Activated T-helper 2 cell treated with anti-CD3 and anti-CD28 coated beads, Interferon-gamma antibody, Interleukin-2, Interleukin-4, amounts not matched to agents 10 μg/mL and 5 μg/mL and 100 μg/mL, durations not matched to agents 14 hours and 24 hours and 36 hours (primary cell): ENCODE results near the gene CASZ1. TPM values are rescaled to one million over a fixed set of nuclear protein-coding genes. Genes with fewer than 3 reads are reported as not detected.

Experiments
- DNase-seq: peaks from one replicate; pipeline ENCODE4 v3.0.0; 2021; ENCODE audit warnings: low spot score
- H3K27ac Mint-ChIP-seq: one replicate; pipeline ENCODE4 v1.8.0; 2021; ENCODE audit warnings: mixed read lengths
- H3K27me3 Mint-ChIP-seq: one replicate; pipeline ENCODE4 v1.8.0; 2021; ENCODE audit warnings: low read depth, mixed read lengths
- H3K36me3 Mint-ChIP-seq: one replicate; pipeline ENCODE4 v1.8.0; 2021; ENCODE audit warnings: low read depth, mixed read lengths
- H3K4me1 Mint-ChIP-seq: one replicate; pipeline ENCODE4 v1.8.0; 2021; ENCODE audit warnings: low read depth, mixed read lengths
- H3K4me3 Mint-ChIP-seq: one replicate; pipeline ENCODE4 v1.8.0; 2021; ENCODE audit warnings: low read depth, mild to moderate bottlenecking, moderate library complexity, mixed read lengths
- H3K9me3 Mint-ChIP-seq: one replicate; pipeline ENCODE4 v1.8.0; 2021; ENCODE audit warnings: mixed read lengths
- intact Hi-C: fragments of 100-400 bp; cut with micrococcal nuclease; formaldehyde crosslinking; loops from one replicate; pipeline ENCODE4 v1.15.1; 2023
- total RNA-seq: library from RNA; stranded (reverse); gene quantifications from 2 replicates; pipeline ENCODE4 v1.2.3, GENCODE V29; 2022

CASZ1 gene
- total RNA-seq, 1 donor from 2014 or later, result 9.9 TPM

DNA sequence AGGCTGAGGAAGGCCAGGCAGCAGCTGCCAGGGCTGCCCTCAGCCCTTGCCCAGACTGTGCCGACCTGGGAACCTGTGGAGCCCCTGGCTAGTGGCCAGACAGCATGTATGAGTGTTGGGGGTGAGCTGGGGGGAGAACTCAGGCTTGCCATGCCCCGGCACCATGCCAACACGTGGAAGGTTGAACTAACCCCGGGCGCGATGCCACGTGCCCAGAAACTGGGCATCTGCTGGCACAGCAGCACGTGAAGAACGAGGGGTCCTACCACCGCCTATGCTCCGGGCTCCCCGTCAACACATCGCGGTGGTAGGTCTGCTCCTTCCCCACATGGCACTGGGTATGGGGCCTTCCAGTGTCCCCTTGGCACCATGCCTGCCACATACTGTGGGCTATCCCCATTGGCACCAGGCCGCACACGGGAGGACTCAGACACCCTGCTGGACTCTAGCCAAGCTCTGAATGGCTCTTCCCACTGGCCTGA, 68.7 kb downstream of the CASZ1 start:
- Mint-ChIP-seq H3K36me3 (no peaks in the 10 kb centered on the region), H3K27me3 (no peaks in the 10 kb centered on the region), H3K9me3 (no peaks in the 10 kb centered on the region), H3K27ac (no peak overlapping the region), H3K4me3 (no peak overlapping the region), H3K4me1 (no peaks in the 10 kb centered on the region)
- no peak for DNase-seq
- intact Hi-C loops, result no loop called here

GRCh38 chr1:10726355-10726754, 70.1 kb downstream of the CASZ1 start:
- Mint-ChIP-seq H3K4me3 (no peak overlapping the region), H3K9me3 (no peaks in the 10 kb centered on the region), H3K4me1 (no peaks in the 10 kb centered on the region), H3K27me3 (no peaks in the 10 kb centered on the region), H3K27ac (no peak overlapping the region), H3K36me3 (no peaks in the 10 kb centered on the region)
- no peak for DNase-seq
- intact Hi-C loops, result no loop called here

- H3K4me1 Mint-ChIP-seq, result no peaks in the 10 kb centered on the region
- H3K9me3 Mint-ChIP-seq, result no peaks in the 10 kb centered on the region
- intact Hi-C loops, result no loop called here
- H3K27me3 Mint-ChIP-seq, result no peaks in the 10 kb centered on the region
- H3K4me3 Mint-ChIP-seq, result no peak overlapping the region
- H3K27ac Mint-ChIP-seq, result no peak overlapping the region
- DNase-seq, result no peak
- H3K36me3 Mint-ChIP-seq, result no peaks in the 10 kb centered on the region
Measured at GRCh38 chr1:10724948-10725847, 71.2 kb downstream of the CASZ1 start.

- DNase-seq, result no peak
- H3K36me3 Mint-ChIP-seq, result no peaks in the 10 kb centered on the region
- H3K9me3 Mint-ChIP-seq, result no peaks in the 10 kb centered on the region
- H3K27ac Mint-ChIP-seq, result no peak overlapping the region
- no peak overlapping the region for H3K4me3 Mint-ChIP-seq
- intact Hi-C loops, result no loop called here
- H3K4me1 Mint-ChIP-seq, result no peaks in the 10 kb centered on the region
- no peaks in the 10 kb centered on the region for H3K27me3 Mint-ChIP-seq
Measured at GRCh38 chr1:10724511-10724910, 71.9 kb downstream of the CASZ1 start.

GRCh38 chr1:10724052-10724494, 72.4 kb downstream of the CASZ1 start:
- no peaks in the 10 kb centered on the region for H3K36me3 Mint-ChIP-seq
- DNase-seq, result no peak
- H3K27ac Mint-ChIP-seq, result no peak overlapping the region
- H3K4me1 Mint-ChIP-seq, result no peaks in the 10 kb centered on the region
- no peak overlapping the region for H3K4me3 Mint-ChIP-seq
- no peaks in the 10 kb centered on the region for H3K9me3 Mint-ChIP-seq
- H3K27me3 Mint-ChIP-seq, result no peaks in the 10 kb centered on the region
- intact Hi-C loops, result no loop called here

DNA sequence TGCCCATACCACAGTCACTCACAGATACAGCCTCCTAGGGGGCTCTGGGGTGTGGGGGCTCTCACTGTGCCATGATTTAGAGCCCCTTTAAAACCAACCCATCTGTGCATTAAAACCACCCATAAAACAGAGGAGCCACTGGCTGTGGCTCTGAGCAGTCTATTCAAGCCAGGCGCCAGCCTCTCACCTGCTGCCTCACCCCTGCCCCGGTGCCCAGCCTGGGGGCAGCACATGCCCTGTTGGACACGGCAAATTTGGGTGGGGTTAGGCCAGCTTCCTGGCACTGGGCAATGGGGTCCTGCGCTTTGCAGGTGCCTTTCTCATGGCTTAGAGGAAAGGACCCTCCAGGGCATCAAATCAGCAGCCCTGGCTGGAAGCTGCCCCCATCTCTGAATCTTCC, 73.1 kb downstream of the CASZ1 start:
- intact Hi-C loops, result no loop called here
- no peak overlapping the region for H3K4me3 Mint-ChIP-seq
- H3K4me1 Mint-ChIP-seq, result no peaks in the 10 kb centered on the region
- no peak overlapping the region for H3K27ac Mint-ChIP-seq
- DNase-seq, result no peak
- no peaks in the 10 kb centered on the region for H3K36me3 Mint-ChIP-seq
- H3K27me3 Mint-ChIP-seq, result no peaks in the 10 kb centered on the region
- H3K9me3 Mint-ChIP-seq, result no peaks in the 10 kb centered on the region

- H3K4me3 Mint-ChIP-seq, result no peak overlapping the region
- DNase-seq, result no peak
- no peaks in the 10 kb centered on the region for H3K4me1 Mint-ChIP-seq
- H3K9me3 Mint-ChIP-seq, result no peaks in the 10 kb centered on the region
- intact Hi-C loops, result no loop called here
- no peak overlapping the region for H3K27ac Mint-ChIP-seq
- H3K27me3 Mint-ChIP-seq, result no peaks in the 10 kb centered on the region
- no peaks in the 10 kb centered on the region for H3K36me3 Mint-ChIP-seq
Measured at GRCh38 chr1:10722803-10723202, 73.6 kb downstream of the CASZ1 start.

GRCh38 chr1:10721381-10722321, 74.8 kb downstream of the CASZ1 start:
- intact Hi-C loops, result no loop called here
- DNase-seq, result no peak
- H3K27ac Mint-ChIP-seq, result no peak overlapping the region
- no peaks in the 10 kb centered on the region for H3K4me1 Mint-ChIP-seq
- H3K9me3 Mint-ChIP-seq, result no peaks in the 10 kb centered on the region
- no peaks in the 10 kb centered on the region for H3K36me3 Mint-ChIP-seq
- peaks cover 3% of the 10 kb centered on the region for H3K27me3 Mint-ChIP-seq
- H3K4me3 Mint-ChIP-seq, result no peak overlapping the region

- Mint-ChIP-seq H3K27ac (no peak overlapping the region), H3K4me3 (no peak overlapping the region), H3K36me3 (no peaks in the 10 kb centered on the region), H3K27me3 (peaks cover 7% of the 10 kb centered on the region), H3K4me1 (no peaks in the 10 kb centered on the region), H3K9me3 (no peaks in the 10 kb centered on the region)
- intact Hi-C loops, result no loop called here
- DNase-seq, result no peak
Measured at GRCh38 chr1:10720635-10721034, 75.8 kb downstream of the CASZ1 start.

DNA sequence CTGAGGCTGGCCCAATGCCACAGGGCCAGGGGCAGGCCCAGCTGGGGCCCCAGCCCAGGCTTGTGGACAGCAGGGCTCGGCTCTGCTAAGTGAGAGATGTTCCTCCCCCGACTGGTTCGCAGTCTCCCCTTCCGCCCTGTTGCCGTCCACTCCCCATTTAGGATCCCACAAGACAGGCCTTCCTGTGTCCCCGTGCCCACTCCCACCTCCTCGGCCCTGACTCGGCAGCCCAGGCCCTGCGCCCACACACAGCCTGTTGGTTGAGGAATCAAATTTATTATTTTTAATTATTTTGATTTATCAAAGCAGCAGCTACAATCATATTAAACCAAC, 78.4 kb downstream of the CASZ1 start:
- H3K27me3 Mint-ChIP-seq, result peaks cover 7% of the 10 kb centered on the region
- no peaks in the 10 kb centered on the region for H3K9me3 Mint-ChIP-seq
- DNase-seq, result no peak
- H3K4me1 Mint-ChIP-seq, result no peaks in the 10 kb centered on the region
- no peak overlapping the region for H3K27ac Mint-ChIP-seq
- H3K36me3 Mint-ChIP-seq, result no peaks in the 10 kb centered on the region
- intact Hi-C loops, result no loop called here
- H3K4me3 Mint-ChIP-seq, result no peak overlapping the region

DNA sequence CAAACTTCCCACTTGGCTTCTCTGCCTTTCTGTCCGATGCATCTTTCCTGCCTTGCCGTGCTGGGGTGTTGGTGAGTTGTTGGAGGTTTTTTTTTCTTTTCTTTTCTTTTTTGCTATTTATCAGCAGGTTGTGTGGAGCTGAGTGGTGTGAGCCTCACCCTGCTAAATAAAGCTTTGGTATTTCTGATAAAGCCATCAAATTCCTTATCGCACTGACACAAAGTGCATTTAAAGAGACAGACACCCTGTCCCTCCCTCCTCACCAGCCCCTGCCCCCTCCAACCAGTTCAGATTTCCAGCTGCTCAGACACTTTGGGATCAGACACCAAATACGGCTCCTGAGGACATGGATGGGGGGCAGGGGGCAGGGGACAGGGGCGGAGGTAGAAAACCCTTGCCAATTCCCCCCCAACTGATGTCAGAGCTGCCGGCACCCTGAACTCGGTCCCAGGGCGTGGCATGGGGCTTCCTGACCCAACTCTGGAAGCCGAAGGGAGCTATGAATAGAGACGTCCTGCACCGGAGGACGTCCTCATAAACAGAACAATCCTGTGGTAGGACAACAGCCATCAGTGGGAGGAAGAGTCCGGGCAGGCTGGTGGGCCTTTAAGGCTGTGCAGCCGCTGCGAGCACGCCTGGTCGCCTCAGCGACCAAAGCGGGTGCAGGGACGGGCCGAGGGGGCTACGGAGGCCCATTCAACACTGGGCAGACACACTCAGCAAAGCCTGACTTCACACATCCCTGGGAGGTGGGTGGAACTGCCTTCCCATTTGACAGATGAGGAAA, 79.0 kb downstream of the CASZ1 start:
- Mint-ChIP-seq H3K27me3 (peaks cover 7% of the 10 kb centered on the region), H3K9me3 (no peaks in the 10 kb centered on the region), H3K4me1 (no peaks in the 10 kb centered on the region), H3K27ac (no peak overlapping the region), H3K36me3 (no peaks in the 10 kb centered on the region), H3K4me3 (no peak overlapping the region)
- DNase-seq, result no peak
- intact Hi-C loops, result no loop called here

DNA sequence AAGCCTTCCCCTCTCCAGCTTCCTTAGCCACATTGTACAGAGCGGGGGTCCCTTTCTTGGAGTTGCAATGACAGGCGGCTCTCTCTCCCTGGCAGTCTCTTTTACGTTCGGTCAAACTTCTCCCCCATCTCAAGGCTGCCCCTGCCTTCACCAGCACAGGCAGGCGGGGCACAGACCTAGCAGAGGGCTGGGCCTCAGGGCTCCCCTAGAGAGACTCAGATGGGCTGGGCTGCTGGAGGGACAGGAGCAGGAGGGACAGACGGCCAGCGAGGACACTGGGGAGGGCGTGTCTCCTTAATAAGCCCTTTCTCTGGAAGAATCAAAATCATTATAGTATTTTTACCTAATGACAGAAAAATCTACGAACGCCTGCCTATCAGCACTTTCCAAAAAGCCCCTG, 79.6 kb downstream of the CASZ1 start:
- Mint-ChIP-seq H3K4me3 (no peak overlapping the region), H3K27ac (no peak overlapping the region), H3K27me3 (peaks cover 7% of the 10 kb centered on the region), H3K9me3 (no peaks in the 10 kb centered on the region), H3K36me3 (no peaks in the 10 kb centered on the region), H3K4me1 (no peaks in the 10 kb centered on the region)
- intact Hi-C loops, result no loop called here
- no peak for DNase-seq
